HCT116 (cell line): ENCODE results near the gene SORCS2. TPM values are rescaled to one million over a fixed set of nuclear protein-coding genes. Genes with fewer than 3 reads are reported as not detected.
A peak's percentile ranks its signal among the peaks of the same experiment; 100 is the strongest.

Experiments used
- ATAC-seq: fragments of 200-7000 bp; cut with Tn5 transposase; 2 replicates; pipeline ENCODE4 v1.9.1; 2020; ENCODE audit warnings: mild to moderate bottlenecking, moderate library complexity
- BruUV-seq: library from RNA; stranded (reverse); fragments of 400-500 nt; replicated peaks from 2 replicates; lab custom pipeline; 2021; lab: Mats Ljungman, UMichigan
- CTCF ChIA-PET: fragments of 300-600 bp; sonication (Branson Sonifier 250); formaldehyde crosslinking; loops from one replicate; lab custom pipeline; 2021; ENCODE audit warnings: antibody characterized with exemption; lab: Charles Lee
- POLR2A ChIA-PET: fragments of 300-600, 350-600 bp; sonication (Branson Sonifier 250); formaldehyde crosslinking; loops from one replicate; lab custom pipeline; 2021; ENCODE audit warnings: antibody characterized with exemption; lab: Charles Lee
- RAD21 ChIA-PET, 2 experiments: fragments of 300-600 bp; sonication (Branson Sonifier 250); formaldehyde crosslinking; loops; one replicate each; lab custom pipeline; 2023; ENCODE audit warnings: low total read pairs in 2 of 2; ENCODE audit not compliant: uncharacterized antibody in 2 of 2, unreplicated experiment in 2 of 2, low non-redundant PET in 1 of 2; lab: Charles Lee
- DNase-seq: peaks from one replicate; pipeline ENCODE4 v3.0.0-alpha.2; 2010; ENCODE audit warnings: low read depth, low spot score
- H2AFZ ChIP-seq: fragments of 200-600 bp; shearing (Covaris generic), sonication (generic); 2 replicates; pipeline ENCODE4 v1.6.1; 2017; ENCODE audit warnings: low read depth, mixed run types, mixed read lengths, antibody characterized with exemption, low read length; ENCODE audit not compliant: poor library complexity, severe bottlenecking
- H3K27ac ChIP-seq: 2 replicates; pipeline ENCODE4 v1.5.1; 2012; ENCODE audit warnings: low read depth, low read length
- H3K27me3 ChIP-seq: fragments of 200-600 bp; sonication (generic); 2 replicates; pipeline ENCODE4 v1.6.1; 2016; ENCODE audit warnings: mixed run types, low read length, mixed read lengths; ENCODE audit not compliant: insufficient read depth
- H3K36me3 ChIP-seq, 2 experiments: fragments of 200-500 bp in 1 of 2; fragments of 200-600 bp in 1 of 2; sonication (Bioruptor generic) in 1 of 2; sonication (generic) in 1 of 2; 2 replicates each; pipeline versions ENCODE4 v1.5.1 to v1.6.1; 2014 to 2016; ENCODE audit warnings: low read length in 2 of 2, inconsistent platforms in 1 of 2, mixed read lengths in 1 of 2, mixed run types in 1 of 2; ENCODE audit not compliant: insufficient read depth in 2 of 2, control insufficient read depth in 1 of 2
- H3K4me1 ChIP-seq, 2 experiments: fragments of 200-600 bp in 1 of 2; sonication (generic) in 1 of 2; 2 replicates each; pipeline versions ENCODE4 v1.5.1 to v1.6.1; 2012 to 2017; ENCODE audit warnings: low read length in 2 of 2, inconsistent platforms in 1 of 2, mild to moderate bottlenecking in 1 of 2, mixed read lengths in 1 of 2, mixed run types in 1 of 2, moderate library complexity in 1 of 2; ENCODE audit not compliant: insufficient read depth in 2 of 2, control insufficient read depth in 1 of 2
- H3K4me2 ChIP-seq: fragments of 200-600 bp; sonication (generic); 2 replicates; pipeline ENCODE4 v1.6.1; 2017; ENCODE audit warnings: mixed run types, low read length, mixed read lengths
- H3K4me3 ChIP-seq, 2 experiments: fragments of 200-600 bp in 1 of 2; sonication (generic) in 1 of 2; replicated peaks in 1 of 2; 2 replicates each; pipeline ENCODE4 v1.5.1; 2011 to 2016; ENCODE audit warnings: low read length in 2 of 2, control low read depth in 1 of 2, low read depth in 1 of 2, mild to moderate bottlenecking in 1 of 2, mixed read lengths in 1 of 2, mixed run types in 1 of 2
- H3K79me2 ChIP-seq: fragments of 200-600 bp; sonication (generic); 2 replicates; pipeline ENCODE4 v1.6.1; 2017; ENCODE audit warnings: mild to moderate bottlenecking, mixed run types, low read length, moderate library complexity, mixed read lengths; ENCODE audit not compliant: insufficient read depth
- H3K9ac ChIP-seq: fragments of 200-600 bp; sonication (generic); 2 replicates; pipeline ENCODE4 v1.6.1; 2016; ENCODE audit warnings: low read length, mixed read lengths
- H3K9me2 ChIP-seq: fragments of 200-600 bp; sonication (generic), shearing (Covaris generic); 2 replicates; pipeline ENCODE4 v1.6.1; 2017; ENCODE audit warnings: mixed run types, mild to moderate bottlenecking, moderate library complexity; ENCODE audit not compliant: insufficient read depth
- H3K9me3 ChIP-seq, 2 experiments: fragments of 200-500 bp in 1 of 2; fragments of 200-600 bp in 1 of 2; sonication (Bioruptor generic) in 1 of 2; sonication (generic) in 1 of 2; 2 replicates each; pipeline ENCODE4 v1.6.1; 2014 to 2017; ENCODE audit warnings: low read length in 2 of 2, mixed read lengths in 2 of 2, inconsistent platforms in 1 of 2, low read depth in 1 of 2, mild to moderate bottlenecking in 1 of 2, mixed run types in 1 of 2, moderate library complexity in 1 of 2; ENCODE audit not compliant: control insufficient read depth in 1 of 2, insufficient read depth in 1 of 2
- H4K20me1 ChIP-seq: fragments of 200-600 bp; sonication (generic), shearing (Covaris generic); 2 replicates; pipeline ENCODE4 v1.6.1; 2017; ENCODE audit warnings: mixed run types, mild to moderate bottlenecking, moderate library complexity; ENCODE audit not compliant: insufficient read depth
- CBX3 ChIP-seq: IDR thresholded peaks from 2 replicates; pipeline ENCODE4 v1.6.1; 2012; ENCODE audit warnings: low read depth
- CEBPB ChIP-seq: IDR thresholded peaks from 2 replicates; pipeline ENCODE4 v1.6.1; 2012; ENCODE audit warnings: low read depth
- EZH2 ChIP-seq: fragments of 200-600 bp; sonication (generic); IDR thresholded peaks from 2 replicates; pipeline ENCODE4 v1.6.1; 2017; ENCODE audit warnings: antibody characterized with exemption, mixed run types
- EZH2phosphoT487 ChIP-seq: fragments of 200-600 bp; IDR thresholded peaks from 2 replicates; pipeline ENCODE4 v1.6.1; 2018; ENCODE audit warnings: antibody characterized with exemption, borderline replicate concordance
- FOSL1 ChIP-seq: IDR thresholded peaks from 2 replicates; pipeline ENCODE4 v1.6.1; 2012; ENCODE audit warnings: low read depth
- JUND ChIP-seq: IDR thresholded peaks from 2 replicates; pipeline ENCODE4 v1.6.1; 2012
- POLR2A ChIP-seq: IDR thresholded peaks from 2 replicates; pipeline ENCODE4 v1.7.0; 2011; ENCODE audit warnings: borderline replicate concordance; ENCODE audit not compliant: insufficient read depth, insufficient read length; ENCODE audit errors: extremely low read depth
- POLR2AphosphoS5 ChIP-seq: IDR thresholded peaks from 2 replicates; pipeline ENCODE4 v1.6.1; 2011; ENCODE audit warnings: mild to moderate bottlenecking, low read depth, low read length, moderate library complexity
- RAD21 ChIP-seq: IDR thresholded peaks from 2 replicates; pipeline ENCODE4 v1.6.1; 2012; ENCODE audit warnings: low read depth, mild to moderate bottlenecking
- REST ChIP-seq: IDR thresholded peaks from 2 replicates; pipeline ENCODE4 v1.6.1; 2012; ENCODE audit warnings: low read depth
- SIN3A ChIP-seq: IDR thresholded peaks from 2 replicates; pipeline ENCODE4 v1.6.1; 2012; ENCODE audit warnings: low read depth
- SRF ChIP-seq: IDR thresholded peaks from 2 replicates; pipeline ENCODE4 v1.6.1; 2012; ENCODE audit warnings: low read depth
- ZBTB33 ChIP-seq: IDR thresholded peaks from 2 replicates; pipeline ENCODE4 v1.6.1; 2011; ENCODE audit warnings: mild to moderate bottlenecking, low read length, moderate library complexity; ENCODE audit not compliant: insufficient replicate concordance; ENCODE audit errors: extremely low read depth
- ZFX ChIP-seq: fragments of 450-650 bp; IDR thresholded peaks from 2 replicates; pipeline ENCODE4 v1.6.1; 2017
- intact Hi-C: fragments of 100-400 bp; cut with micrococcal nuclease; formaldehyde crosslinking; loops from 2 replicates; pipeline ENCODE4 v1.10.0; 2022
- total RNA-seq: library from RNA; stranded (reverse); gene quantifications from one replicate; pipeline ENCODE4 v1.2.1, GENCODE V29; 2021; ENCODE audit not compliant: unreplicated experiment
- TF ChIP-seq, protein P1 (sequence below): IDR thresholded peaks from 2 replicates; pipeline ENCODE4 v1.6.1; 2012

SORCS2 gene
- total RNA-seq, 1 experiment from 2014 or later, result 0.37 TPM

DNA sequence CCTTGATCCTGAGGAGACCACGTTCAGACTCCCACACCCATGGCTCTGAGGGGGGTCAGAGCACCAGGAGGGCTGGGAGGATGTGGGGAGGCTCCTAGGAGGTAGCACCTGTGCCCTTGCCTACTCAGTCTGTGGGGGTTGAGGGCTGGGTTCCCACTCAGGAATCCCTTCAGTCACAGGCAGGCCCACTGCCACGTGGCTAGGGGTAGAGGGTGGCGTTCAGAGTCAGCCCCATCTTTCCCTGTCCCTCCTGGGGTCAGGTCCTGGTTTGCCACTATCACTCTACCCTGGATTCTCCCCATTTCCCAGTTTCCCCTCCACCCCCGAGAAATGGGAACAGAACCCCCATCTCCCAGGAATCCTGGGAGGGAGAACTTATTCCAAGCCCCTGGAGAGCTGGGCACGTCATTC lies 131.1 kb downstream of the SORCS2 start:
- Histone ChIP-seq H3K79me2 (no peaks in the 10 kb centered on the region), H3K27ac (no peak overlapping the region), H3K9me2 (no peaks in the 10 kb centered on the region), H3K4me3 (no peak overlapping the region), H3K9me3 (no peaks in the 10 kb centered on the region), H3K9ac (no peak overlapping the region), H3K27me3 (no peaks in the 10 kb centered on the region), H3K4me2 (no peak overlapping the region), H3K36me3 (no peaks in the 10 kb centered on the region), H2AFZ (no peak overlapping the region), H4K20me1 (no peaks in the 10 kb centered on the region), H3K4me1 (peaks cover 3 to 13% of the 10 kb centered on the region in 2 experiments)
- no TSS peak for BruUV-seq
- DNase-seq (no peak), ATAC-seq (peak; percentile 28; the same call in 1 of the 2 replicates)
- POLR2A ChIA-PET, result no interaction called here
- RAD21 ChIA-PET, result no interaction called here
- intact Hi-C loops, result no loop called here
- CTCF ChIA-PET, result interaction anchor here (1.4 kb wide), 1 partner anchor 12 kb away, joined by 3 read pairs; no protein-coding TSS in a partner anchor
- no peak for TF ChIP-seq RAD21
- TF ChIP-seq JUND, result no peak
- TF ChIP-seq EZH2phosphoT487, result no peak

GRCh38 chr4:7323872-7324650 lies 131.7 kb downstream of the SORCS2 start:
- DNase-seq, result peak; percentile 7
- Histone ChIP-seq H3K9me2 (no peaks in the 10 kb centered on the region), H3K27me3 (no peaks in the 10 kb centered on the region), H3K4me1 (peaks cover 9 to 19% of the 10 kb centered on the region in 2 experiments), H3K9me3 (no peaks in the 10 kb centered on the region), H3K4me3 (no peak overlapping the region), H4K20me1 (no peaks in the 10 kb centered on the region), H3K36me3 (no peaks in the 10 kb centered on the region), H3K4me2 (no peak overlapping the region), H3K79me2 (no peaks in the 10 kb centered on the region), H3K9ac (no peak overlapping the region)
- intact Hi-C loops, result no loop called here
- CTCF ChIA-PET, result interaction anchor here (1.3 kb wide), 1 partner anchor 12 kb away, joined by 6 read pairs; no protein-coding TSS in a partner anchor
- peak; percentile 30 for ATAC-seq
- RAD21 ChIA-PET, result no interaction called here
- no peak for TF ChIP-seq ZFX
- no peak for TF ChIP-seq ZBTB33
- TF ChIP-seq EZH2phosphoT487, result no peak
- TF ChIP-seq SRF, result no peak
- TF ChIP-seq CBX3, result no peak
- TF ChIP-seq POLR2AphosphoS5, result no peak
- no peak for TF ChIP-seq CEBPB
- TF ChIP-seq, protein P1, sequence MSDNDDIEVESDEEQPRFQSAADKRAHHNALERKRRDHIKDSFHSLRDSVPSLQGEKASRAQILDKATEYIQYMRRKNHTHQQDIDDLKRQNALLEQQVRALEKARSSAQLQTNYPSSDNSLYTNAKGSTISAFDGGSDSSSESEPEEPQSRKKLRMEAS, result no peak
- TF ChIP-seq FOSL1, result no peak
- TF ChIP-seq SIN3A, result no peak
- no peak for TF ChIP-seq EZH2
- no peak for TF ChIP-seq POLR2A
- TF ChIP-seq REST, result no peak
- TF ChIP-seq, all 23 proteins: peak for 0
- BruUV-seq, result TSS peak; percentile 94
- Histone ChIP-seq H3K27ac (no peak overlapping the region), H2AFZ (no peak overlapping the region)
- POLR2A ChIA-PET, result no interaction called here
